Astrocyte (in vitro differentiated cells and primary cell): ENCODE measurements around the gene PTPRN2. TPM values are rescaled to one million over a fixed set of nuclear protein-coding genes. Genes with fewer than 3 reads are reported as not detected.

ENCODE experiments used
- DNase-seq: peaks from one replicate; pipeline ENCODE4 v3.0.0-alpha.2; 2010; ENCODE audit warnings: low read depth
- FAIRE-seq: peaks from 2 replicates; lab custom pipeline; 2011; peaks lifted over from hg19 to GRCh38; lab: Jason Lieb, UNC
- H2AFZ ChIP-seq: 2 replicates; pipeline ENCODE4 v1.6.0; 2012; ENCODE audit warnings: low read depth, low read length, inconsistent platforms
- H3K27ac ChIP-seq: 2 replicates; pipeline ENCODE4 v1.5.1; 2011; ENCODE audit warnings: low read depth, low read length, inconsistent platforms
- H3K27me3 ChIP-seq: 2 replicates; pipeline ENCODE4 v1.6.0; 2011; ENCODE audit warnings: low read length, inconsistent platforms; ENCODE audit not compliant: insufficient read depth
- H3K36me3 ChIP-seq: 2 replicates; pipeline ENCODE4 v1.5.1; 2011; ENCODE audit warnings: low read length, inconsistent platforms; ENCODE audit not compliant: insufficient read depth
- H3K4me1 ChIP-seq: 2 replicates; pipeline ENCODE4 v1.5.1; 2011; ENCODE audit warnings: low read length, inconsistent platforms; ENCODE audit not compliant: insufficient read depth
- H3K4me2 ChIP-seq: 2 replicates; pipeline ENCODE4 v1.6.0; 2012; ENCODE audit warnings: low read length, inconsistent platforms
- H3K4me3 ChIP-seq: 2 replicates; pipeline ENCODE4 v1.5.1; 2011; ENCODE audit warnings: low read depth, mild to moderate bottlenecking, low read length, inconsistent platforms; ENCODE audit not compliant: insufficient read depth
- H3K79me2 ChIP-seq: 2 replicates; pipeline ENCODE4 v1.6.0; 2012; ENCODE audit warnings: mild to moderate bottlenecking, low read length, inconsistent platforms; ENCODE audit not compliant: insufficient read depth
- H3K9ac ChIP-seq: 2 replicates; pipeline ENCODE4 v1.6.0; 2012; ENCODE audit warnings: mild to moderate bottlenecking, low read length, inconsistent platforms
- H3K9me3 ChIP-seq: 2 replicates; pipeline ENCODE4 v1.5.1; 2012; ENCODE audit warnings: low read depth, mild to moderate bottlenecking, low read length, inconsistent platforms; ENCODE audit not compliant: insufficient read depth
- H4K20me1 ChIP-seq: 2 replicates; pipeline ENCODE4 v1.6.0; 2012; ENCODE audit warnings: low read length, inconsistent platforms; ENCODE audit not compliant: insufficient read depth
- H3K27ac Mint-ChIP-seq: one replicate; pipeline ENCODE4 v1.8.0; 2021; ENCODE audit warnings: mild to moderate bottlenecking, mixed read lengths; ENCODE audit not compliant: unreplicated experiment
- H3K27me3 Mint-ChIP-seq: one replicate; pipeline ENCODE4 v1.8.0; 2021; ENCODE audit warnings: low read depth, mixed read lengths; ENCODE audit not compliant: unreplicated experiment
- H3K36me3 Mint-ChIP-seq: one replicate; pipeline ENCODE4 v1.8.0; 2021; ENCODE audit warnings: low read depth, mixed read lengths; ENCODE audit not compliant: unreplicated experiment
- H3K4me1 Mint-ChIP-seq: one replicate; pipeline ENCODE4 v1.8.0; 2021; ENCODE audit warnings: low read depth, mixed read lengths; ENCODE audit not compliant: unreplicated experiment
- H3K4me3 Mint-ChIP-seq: one replicate; pipeline ENCODE4 v1.8.0; 2021; ENCODE audit warnings: mild to moderate bottlenecking, moderate library complexity, mixed read lengths; ENCODE audit not compliant: unreplicated experiment
- H3K9me3 Mint-ChIP-seq: one replicate; pipeline ENCODE4 v1.8.0; 2021; ENCODE audit warnings: mild to moderate bottlenecking, mixed read lengths; ENCODE audit not compliant: unreplicated experiment
- CTCF ChIP-seq: IDR thresholded peaks from 2 replicates; pipeline ENCODE4 v1.5.1; 2011; ENCODE audit warnings: low read depth, mild to moderate bottlenecking, inconsistent platforms, low read length, moderate library complexity; ENCODE audit not compliant: insufficient read depth
- EZH2 ChIP-seq: IDR thresholded peaks from 2 replicates; pipeline ENCODE4 v1.6.1; 2012; ENCODE audit warnings: mild to moderate bottlenecking, low read length, inconsistent platforms; ENCODE audit not compliant: insufficient read depth
- total RNA-seq: library from RNA; stranded (reverse); gene quantifications from 2 replicates; pipeline ENCODE4 v1.2.1, GENCODE V29; 2021

Gene PTPRN2
- total RNA-seq, 1 donor from 2014 or later: 0.09 TPM

GRCh38 chr7:157599491-157599890 lies 988.1 kb downstream of the PTPRN2 start:
- H3K4me2 ChIP-seq: no peak overlapping the region
- DNase-seq (no peak), FAIRE-seq (no peak)
- no peaks in the 10 kb centered on the region for H3K27me3 ChIP-seq
- H3K79me2 ChIP-seq: no peaks in the 10 kb centered on the region
- no peaks in the 10 kb centered on the region for H3K4me1 ChIP-seq
- H3K27ac ChIP-seq: no peak overlapping the region
- Mint-ChIP-seq H3K27me3 (no peaks in the 10 kb centered on the region), H3K36me3 (no peaks in the 10 kb centered on the region), H3K4me1 (no peaks in the 10 kb centered on the region), H3K9me3 (peaks cover 21% of the 10 kb centered on the region), H3K4me3 (no peak overlapping the region), H3K27ac (no peak overlapping the region)
- no peaks in the 10 kb centered on the region for H3K36me3 ChIP-seq
- no peaks in the 10 kb centered on the region for H3K9me3 ChIP-seq
- no peaks in the 10 kb centered on the region for H4K20me1 ChIP-seq
- H2AFZ ChIP-seq: no peak overlapping the region
- TF ChIP-seq EZH2 (no peak), CTCF (no peak)
- H3K4me3 ChIP-seq: no peak overlapping the region
- H3K9ac ChIP-seq: no peak overlapping the region

- no peaks in the 10 kb centered on the region for H3K4me1 Mint-ChIP-seq
- DNase-seq (no peak), FAIRE-seq (no peak)
- no peak overlapping the region for H3K4me3 Mint-ChIP-seq
- TF ChIP-seq CTCF: no peak
- no peak for TF ChIP-seq EZH2
- no peak overlapping the region for H3K4me2 ChIP-seq
- no peaks in the 10 kb centered on the region for H3K79me2 ChIP-seq
- peaks cover 20% of the 10 kb centered on the region for H3K9me3 Mint-ChIP-seq
- H4K20me1 ChIP-seq: no peaks in the 10 kb centered on the region
- no peak overlapping the region for H3K9ac ChIP-seq
- no peaks in the 10 kb centered on the region for H3K27me3 Mint-ChIP-seq
- no peaks in the 10 kb centered on the region for H3K27me3 ChIP-seq
- H3K27ac ChIP-seq: no peak overlapping the region
- no peak overlapping the region for H3K4me3 ChIP-seq
- peaks cover 3% of the 10 kb centered on the region for H3K9me3 ChIP-seq
- no peak overlapping the region for H2AFZ ChIP-seq
- H3K36me3 ChIP-seq: no peaks in the 10 kb centered on the region
- H3K27ac Mint-ChIP-seq: no peak overlapping the region
- no peaks in the 10 kb centered on the region for H3K4me1 ChIP-seq
- H3K36me3 Mint-ChIP-seq: no peaks in the 10 kb centered on the region
Observed at GRCh38 chr7:157597562-157597961, 990.1 kb downstream of the PTPRN2 start.

GRCh38 chr7:157596881-157597280 lies 990.7 kb downstream of the PTPRN2 start:
- no peaks in the 10 kb centered on the region for H3K4me1 Mint-ChIP-seq
- no peak overlapping the region for H3K27ac Mint-ChIP-seq
- H3K4me1 ChIP-seq: no peaks in the 10 kb centered on the region
- DNase-seq (no peak), FAIRE-seq (no peak)
- TF ChIP-seq EZH2: no peak
- no peak for TF ChIP-seq CTCF
- no peaks in the 10 kb centered on the region for H4K20me1 ChIP-seq
- no peaks in the 10 kb centered on the region for H3K27me3 ChIP-seq
- H3K36me3 ChIP-seq: no peaks in the 10 kb centered on the region
- peaks cover 17% of the 10 kb centered on the region for H3K9me3 Mint-ChIP-seq
- H3K36me3 Mint-ChIP-seq: no peaks in the 10 kb centered on the region
- no peaks in the 10 kb centered on the region for H3K79me2 ChIP-seq
- no peak overlapping the region for H3K4me3 ChIP-seq
- H3K4me2 ChIP-seq: no peak overlapping the region
- no peak overlapping the region for H3K9ac ChIP-seq
- H2AFZ ChIP-seq: no peak overlapping the region
- H3K9me3 ChIP-seq: peaks cover 3% of the 10 kb centered on the region
- H3K27me3 Mint-ChIP-seq: no peaks in the 10 kb centered on the region
- H3K4me3 Mint-ChIP-seq: no peak overlapping the region
- H3K27ac ChIP-seq: no peak overlapping the region
